ENCODE data around the gene EFNA5.

GRCh38 chr5:107516452-107517184, 154.1 kb downstream of the EFNA5 start:
- TF ChIP-seq, protein P1, sequence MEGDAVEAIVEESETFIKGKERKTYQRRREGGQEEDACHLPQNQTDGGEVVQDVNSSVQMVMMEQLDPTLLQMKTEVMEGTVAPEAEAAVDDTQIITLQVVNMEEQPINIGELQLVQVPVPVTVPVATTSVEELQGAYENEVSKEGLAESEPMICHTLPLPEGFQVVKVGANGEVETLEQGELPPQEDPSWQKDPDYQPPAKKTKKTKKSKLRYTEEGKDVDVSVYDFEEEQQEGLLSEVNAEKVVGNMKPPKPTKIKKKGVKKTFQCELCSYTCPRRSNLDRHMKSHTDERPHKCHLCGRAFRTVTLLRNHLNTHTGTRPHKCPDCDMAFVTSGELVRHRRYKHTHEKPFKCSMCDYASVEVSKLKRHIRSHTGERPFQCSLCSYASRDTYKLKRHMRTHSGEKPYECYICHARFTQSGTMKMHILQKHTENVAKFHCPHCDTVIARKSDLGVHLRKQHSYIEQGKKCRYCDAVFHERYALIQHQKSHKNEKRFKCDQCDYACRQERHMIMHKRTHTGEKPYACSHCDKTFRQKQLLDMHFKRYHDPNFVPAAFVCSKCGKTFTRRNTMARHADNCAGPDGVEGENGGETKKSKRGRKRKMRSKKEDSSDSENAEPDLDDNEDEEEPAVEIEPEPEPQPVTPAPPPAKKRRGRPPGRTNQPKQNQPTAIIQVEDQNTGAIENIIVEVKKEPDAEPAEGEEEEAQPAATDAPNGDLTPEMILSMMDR (IDR thresholded peaks at IDR 0.05) = no peak
- no peak for TF ChIP-seq POLR2AphosphoS5 (IDR thresholded peaks at IDR 0.05)

All from prostate gland (tissue), 2 donors.